Upper lobe of left lung (tissue), 6 donors: Measurements from ENCODE around the gene DYRK3. TPM values are rescaled to one million over a fixed set of nuclear protein-coding genes. Genes with fewer than 3 reads are reported as not detected.

Experiments
- ATAC-seq, 2 donors: fragments of 200-7000 bp; cut with Tn5 transposase; one replicate each; pipeline ENCODE4 v1.9.1; 2022; ENCODE audit warnings: mild to moderate bottlenecking in 2 of 2, moderate library complexity in 2 of 2; ENCODE audit not compliant: low FRiP score in 2 of 2
- DNase-seq, 2 donors: peaks; one replicate each; pipeline ENCODE4 v3.0.0-alpha.2; 2019 to 2020
- H3K27ac ChIP-seq, 4 donors: fragments of 200-600 bp; sonication (generic); one replicate each; pipeline ENCODE4 v1.5.1; 2016 to 2019
- H3K27me3 ChIP-seq, 4 donors: fragments of 200-600 bp; sonication (generic); one replicate each; pipeline ENCODE4 v1.5.1; 2017 to 2019
- H3K36me3 ChIP-seq, 4 donors: fragments of 200-600 bp; sonication (generic); one replicate each; pipeline ENCODE4 v1.5.1; 2016 to 2019
- H3K4me1 ChIP-seq, 4 donors: fragments of 200-600 bp; sonication (generic); one replicate each; pipeline ENCODE4 v1.5.1; 2018 to 2019
- H3K4me3 ChIP-seq, 4 donors: fragments of 200-600 bp; sonication (generic); one replicate each; pipeline ENCODE4 v1.5.1; 2017 to 2019; ENCODE audit warnings: mild to moderate bottlenecking in 2 of 4, moderate library complexity in 1 of 4
- H3K9me3 ChIP-seq, 4 donors: fragments of 200-600 bp; sonication (generic); one replicate each; pipeline ENCODE4 v1.5.1; 2018 to 2019
- EP300 ChIP-seq, 4 donors: sonication (generic); formaldehyde crosslinking; IDR thresholded peaks; one replicate each; pipeline ENCODE4 v1.5.1; 2017; ENCODE audit warnings: antibody characterized with exemption in 4 of 4, control low read depth in 2 of 4
- POLR2A ChIP-seq, 4 donors: fragments of 450-650 bp; IDR thresholded peaks; one replicate each; pipeline ENCODE4 v1.5.1; 2016 to 2017; ENCODE audit warnings: antibody characterized with exemption in 4 of 4, mild to moderate bottlenecking in 2 of 4
- POLR2AphosphoS5 ChIP-seq, 2 donors: sonication (generic); formaldehyde crosslinking; IDR thresholded peaks; one replicate each; pipeline ENCODE4 v1.5.1; 2017; ENCODE audit warnings: antibody characterized with exemption in 2 of 2
- WGBS, 2 donors: methylation state at CpG; one replicate each; pipeline ENCODE4 v1.1.5; 2017 to 2018; 5-methylcytosine and 5-hydroxymethylcytosine counted together
- total RNA-seq, 6 donors: library from RNA; depleted of rRNA in 4 of 6; stranded (reverse); fragments of >200 nt in 4 of 6; gene quantifications; one replicate each; pipeline versions ENCODE4 v1.1.0 to v1.2.1, GENCODE V29; 2016 to 2021
- TF ChIP-seq, protein P1 (sequence below), 6 experiments: fragments of 450-650 bp in 4 of 6; fragments of 200-600 bp in 2 of 6; sonication (generic) in 2 of 6; IDR thresholded peaks; one replicate each; pipeline ENCODE4 v1.5.1; 2016 to 2019; ENCODE audit warnings: antibody characterized with exemption in 6 of 6
- donor health status: DM: no; HTN: no; CAD: no; lungs with moderate emphysema.
- donor health status: DM: no; HTN: yes; CAD: no; lungs with severe emphysema.

The DYRK3 gene
- total RNA-seq, 6 donors from 2014 or later, result 4.1 to 20.7 (median 7.0) TPM

DNA sequence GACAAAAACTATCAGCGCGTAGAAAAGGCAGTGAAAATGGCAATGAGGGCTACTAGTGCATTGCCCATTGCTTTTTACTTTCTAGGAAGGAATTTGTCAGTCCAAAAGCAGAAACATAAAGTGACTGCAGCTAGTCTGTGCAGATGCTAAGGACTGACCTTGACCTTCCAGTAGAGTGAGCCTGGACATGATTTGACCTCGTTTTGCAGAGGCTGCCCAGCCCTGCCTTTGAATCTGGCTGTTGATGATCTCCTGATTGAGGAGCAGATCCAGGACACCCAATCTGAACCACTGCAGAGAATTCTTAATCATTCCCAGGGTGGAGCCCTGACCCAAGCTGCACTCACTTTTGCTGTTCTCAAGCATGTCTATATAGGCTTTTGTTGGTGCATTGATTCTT is 21.6 kb downstream of the DYRK3 start:
- Histone ChIP-seq H3K27me3 (no peaks in the 10 kb centered on the region), H3K4me1 (peaks cover 0 to 12% (median 10%) of the 10 kb centered on the region in 4 donors), H3K27ac (no peak overlapping the region), H3K9me3 (no peaks in the 10 kb centered on the region), H3K36me3 (no peaks in the 10 kb centered on the region), H3K4me3 (no peak overlapping the region)
- no peak for ATAC-seq
- TF ChIP-seq POLR2A (IDR thresholded peaks at IDR 0.05), result no peak
- TF ChIP-seq EP300 (IDR thresholded peaks at IDR 0.05), result no peak
- TF ChIP-seq, protein P1, sequence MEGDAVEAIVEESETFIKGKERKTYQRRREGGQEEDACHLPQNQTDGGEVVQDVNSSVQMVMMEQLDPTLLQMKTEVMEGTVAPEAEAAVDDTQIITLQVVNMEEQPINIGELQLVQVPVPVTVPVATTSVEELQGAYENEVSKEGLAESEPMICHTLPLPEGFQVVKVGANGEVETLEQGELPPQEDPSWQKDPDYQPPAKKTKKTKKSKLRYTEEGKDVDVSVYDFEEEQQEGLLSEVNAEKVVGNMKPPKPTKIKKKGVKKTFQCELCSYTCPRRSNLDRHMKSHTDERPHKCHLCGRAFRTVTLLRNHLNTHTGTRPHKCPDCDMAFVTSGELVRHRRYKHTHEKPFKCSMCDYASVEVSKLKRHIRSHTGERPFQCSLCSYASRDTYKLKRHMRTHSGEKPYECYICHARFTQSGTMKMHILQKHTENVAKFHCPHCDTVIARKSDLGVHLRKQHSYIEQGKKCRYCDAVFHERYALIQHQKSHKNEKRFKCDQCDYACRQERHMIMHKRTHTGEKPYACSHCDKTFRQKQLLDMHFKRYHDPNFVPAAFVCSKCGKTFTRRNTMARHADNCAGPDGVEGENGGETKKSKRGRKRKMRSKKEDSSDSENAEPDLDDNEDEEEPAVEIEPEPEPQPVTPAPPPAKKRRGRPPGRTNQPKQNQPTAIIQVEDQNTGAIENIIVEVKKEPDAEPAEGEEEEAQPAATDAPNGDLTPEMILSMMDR (IDR thresholded peaks at IDR 0.05), result no peak
- TF ChIP-seq POLR2AphosphoS5 (IDR thresholded peaks at IDR 0.05), result no peak
- 89 to 93% methylated on average over 3 of the region's 3 CpGs for WGBS, 2 donors
- no peak for DNase-seq

DNA sequence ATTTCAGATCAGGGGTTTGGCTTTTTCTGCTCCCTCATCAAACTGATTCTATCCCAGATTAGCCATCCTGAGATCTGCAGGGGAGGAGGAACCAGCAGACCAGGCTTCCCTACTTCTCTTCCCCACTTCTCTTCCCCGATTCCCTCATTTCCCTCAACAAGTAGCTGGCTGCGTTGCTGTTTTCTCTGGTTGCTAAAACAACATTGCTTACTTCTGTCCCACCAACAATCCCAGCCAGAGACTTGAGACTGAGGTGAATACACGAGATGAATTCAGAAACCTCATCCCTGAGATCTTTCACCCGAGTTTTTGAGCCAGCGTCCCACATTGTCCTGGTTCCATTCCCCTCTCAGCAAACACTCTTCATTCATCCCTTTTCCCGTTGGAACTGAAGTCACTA is 22.4 kb downstream of the DYRK3 start:
- Histone ChIP-seq H3K9me3 (no peaks in the 10 kb centered on the region), H3K27ac (no peak overlapping the region), H3K27me3 (no peaks in the 10 kb centered on the region), H3K36me3 (no peaks in the 10 kb centered on the region), H3K4me1 (peaks cover 0 to 17% (median 10%) of the 10 kb centered on the region in 4 donors), H3K4me3 (no peak overlapping the region)
- no peak for TF ChIP-seq POLR2A (IDR thresholded peaks at IDR 0.05)
- TF ChIP-seq EP300 (IDR thresholded peaks at IDR 0.05), result no peak
- TF ChIP-seq, protein P1 (IDR thresholded peaks at IDR 0.05), result no peak
- TF ChIP-seq POLR2AphosphoS5 (IDR thresholded peaks at IDR 0.05), result no peak
- WGBS, 2 donors, result 59 to 65% methylated on average over 5 to 6 of the region's 6 CpGs
- DNase-seq (no peak), ATAC-seq (no peak)

DNA sequence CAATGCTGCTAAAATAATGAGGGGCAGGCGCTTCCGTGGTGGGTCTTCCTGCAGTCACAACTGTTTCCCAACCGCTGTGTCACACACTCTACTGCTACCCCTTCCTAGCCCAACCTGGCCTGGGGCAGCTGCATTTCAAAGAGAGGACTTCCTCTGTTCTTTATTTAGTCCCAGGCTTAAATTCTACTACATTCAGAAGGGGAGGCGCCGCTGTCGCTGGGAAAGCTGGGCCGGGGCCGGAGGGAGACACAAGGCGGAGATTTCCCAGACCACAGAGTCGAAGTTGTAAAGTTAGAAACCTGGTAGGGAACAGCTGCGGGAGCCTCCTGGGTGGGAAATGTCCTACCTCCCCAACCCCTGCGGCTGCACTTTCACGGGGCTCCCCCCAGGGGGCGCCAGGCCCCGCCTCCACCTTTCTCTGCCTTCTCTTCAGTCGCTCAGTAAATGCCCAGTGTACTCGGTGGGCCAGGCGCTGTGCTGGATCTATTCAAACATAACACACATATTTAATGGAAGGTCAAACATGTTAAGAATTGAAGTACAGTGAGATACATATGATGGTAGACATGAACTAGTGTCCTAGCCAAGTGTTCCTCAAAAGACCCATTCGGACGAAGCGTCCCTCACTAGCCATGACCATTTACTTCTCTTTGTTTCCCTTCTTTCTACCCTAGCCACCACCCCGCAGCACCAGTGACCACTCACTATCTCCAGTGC is 23.1 kb downstream of the DYRK3 start:
- 30 to 42% methylated on average over 16 to 22 of the region's 22 CpGs for WGBS, 2 donors
- Histone ChIP-seq H3K4me3 (no peak overlapping the region), H3K4me1 (peaks cover 5 to 24% (median 14%) of the 10 kb centered on the region in 4 donors), H3K27me3 (no peaks in the 10 kb centered on the region), H3K9me3 (no peaks in the 10 kb centered on the region), H3K27ac (no peak overlapping the region), H3K36me3 (no peaks in the 10 kb centered on the region)
- ATAC-seq, result peak; percentile 78 to 79
- peak; percentile 63 to 88 for DNase-seq
- TF ChIP-seq, protein P1 (IDR thresholded peaks at IDR 0.05), result peak; percentile 51 to 75 (median 66)
- no peak for TF ChIP-seq POLR2A (IDR thresholded peaks at IDR 0.05)
- no peak for TF ChIP-seq EP300 (IDR thresholded peaks at IDR 0.05)
- TF ChIP-seq POLR2AphosphoS5 (IDR thresholded peaks at IDR 0.05), result no peak

DNA sequence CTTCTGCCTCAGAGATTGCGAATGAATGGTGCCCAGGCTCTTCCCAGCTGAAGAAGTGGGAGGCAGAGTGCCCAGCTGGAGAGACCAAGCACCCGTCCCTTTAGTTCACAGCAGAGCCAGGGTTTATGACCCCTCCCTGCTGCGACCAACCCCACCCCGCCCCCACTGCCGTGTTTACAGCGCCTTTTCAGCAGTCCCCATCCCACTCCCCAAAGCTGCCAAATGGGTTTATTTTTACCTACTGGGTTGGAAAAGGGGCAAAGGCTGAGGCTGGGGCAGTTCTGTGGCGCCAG is 23.6 kb downstream of the DYRK3 start:
- H3K27ac ChIP-seq, result no peak overlapping the region
- TF ChIP-seq POLR2AphosphoS5 (IDR thresholded peaks at IDR 0.05) (no peak), POLR2A (IDR thresholded peaks at IDR 0.05) (no peak), EP300 (IDR thresholded peaks at IDR 0.05) (no peak)
- TF ChIP-seq, protein P1 (IDR thresholded peaks at IDR 0.05), result no peak
- H3K9me3 ChIP-seq, result no peaks in the 10 kb centered on the region
- DNase-seq, result peak in 1 of 2 donors; percentile 21
- H3K4me1 ChIP-seq, result peaks cover 10 to 29% (median 19%) of the 10 kb centered on the region in 4 donors
- H3K4me3 ChIP-seq, result no peak overlapping the region
- no peak for ATAC-seq
- H3K36me3 ChIP-seq, result no peaks in the 10 kb centered on the region
- H3K27me3 ChIP-seq, result no peaks in the 10 kb centered on the region
- WGBS, 2 donors, result 75 to 79% methylated on average over 7 of the region's 7 CpGs

DNA sequence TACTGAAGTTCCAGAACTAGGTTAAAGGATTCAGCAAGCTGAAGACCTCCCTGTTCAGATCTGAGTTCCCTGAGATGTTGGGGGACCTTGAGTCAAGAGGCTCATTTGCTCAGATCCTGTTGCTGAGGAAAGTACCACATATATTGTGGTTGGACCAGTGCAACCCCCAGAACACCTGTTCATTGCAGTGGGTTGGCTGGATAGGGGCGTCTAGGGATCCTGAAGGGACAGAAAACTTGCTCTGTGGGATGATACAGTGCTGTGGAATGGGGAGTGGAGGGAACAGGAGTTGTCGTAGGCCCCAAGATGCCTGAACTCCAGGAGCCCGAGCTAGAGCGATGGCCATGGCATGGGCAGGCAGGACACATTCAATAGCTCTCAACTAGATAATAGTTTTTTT is 24.8 kb downstream of the DYRK3 start:
- Histone ChIP-seq H3K9me3 (no peaks in the 10 kb centered on the region), H3K27me3 (no peaks in the 10 kb centered on the region), H3K27ac (no peak overlapping the region), H3K36me3 (no peaks in the 10 kb centered on the region), H3K4me1 (peaks cover 13 to 33% (median 25%) of the 10 kb centered on the region in 4 donors), H3K4me3 (no peak overlapping the region)
- ATAC-seq (no peak), DNase-seq (no peak)
- WGBS, 2 donors, result 96 to 99% methylated on average over 4 of the region's 4 CpGs
- TF ChIP-seq POLR2AphosphoS5 (IDR thresholded peaks at IDR 0.05) (no peak), EP300 (IDR thresholded peaks at IDR 0.05) (no peak), POLR2A (IDR thresholded peaks at IDR 0.05) (no peak)
- TF ChIP-seq, protein P1 (IDR thresholded peaks at IDR 0.05), result no peak
